GM04504 (cell line): Measurements from ENCODE around the gene TOB2.
"Not testable (repeated sequence)": the region's sequence is repeated elsewhere in the genome, so short reads cannot be mapped to it uniquely, and the experiment has no call there.

Source experiments
- DNase-seq: peaks from one replicate; pipeline ENCODE4 v3.0.0-alpha.2; 2012; ENCODE audit warnings: low read depth

Gene TOB2

GRCh38 chr22:41468381-41469217, 22.0 kb upstream of the TOB2 start, which contains the start of the genes ACO2 and PHF5A:
TSS of gene ACO2 (plus strand) at chr22:41469117. CDS start at chr22:41469147, 30 bp downstream.
TSS of gene PHF5A (minus strand) at chr22:41468692. CDS start at chr22:41468653, 39 bp downstream.
- peak; percentile 96 for DNase-seq

DNA sequence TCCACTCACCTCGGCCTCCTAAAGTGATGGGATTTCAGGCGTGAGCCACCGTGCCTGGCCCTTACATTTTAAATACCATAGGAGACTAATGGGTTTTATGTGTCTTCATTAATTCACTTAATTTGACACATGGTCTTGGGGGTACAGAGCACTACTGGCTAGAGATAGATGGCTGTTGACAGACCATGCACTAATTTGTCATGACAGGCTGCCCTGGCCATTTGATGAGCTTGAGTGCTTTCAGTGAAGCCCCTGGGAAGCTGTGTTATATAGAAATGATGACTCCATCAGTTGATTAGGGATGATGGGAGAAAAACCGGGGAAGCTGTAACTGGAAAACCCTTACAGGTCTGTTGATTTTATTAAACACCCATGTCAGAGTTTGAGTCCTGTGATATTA, 15.3 kb upstream of the TOB2 start:
- no peak for DNase-seq

DNA sequence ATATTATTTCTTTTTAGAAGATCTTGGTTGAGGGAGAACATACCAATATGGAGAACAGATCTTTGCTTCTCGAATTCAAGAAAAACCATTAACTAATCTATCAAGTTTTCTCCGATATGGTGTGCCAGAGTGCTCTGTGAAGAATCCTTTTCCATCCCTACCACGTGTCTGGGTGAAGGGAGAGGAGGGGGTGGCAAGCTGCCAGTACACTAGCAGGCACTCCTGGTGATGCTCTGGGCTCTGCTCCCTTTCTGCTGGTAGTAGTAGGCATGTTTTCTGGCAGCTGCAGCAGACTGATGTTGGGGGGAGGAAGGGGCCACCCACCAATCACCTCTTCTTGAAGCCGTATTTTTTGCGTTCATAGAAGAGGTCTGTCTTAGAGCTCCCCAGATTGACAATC, 13.5 kb upstream of the TOB2 start:
- not testable (repeated sequence) for DNase-seq

GRCh38 chr22:41459431-41459830, 12.8 kb upstream of the TOB2 start:
- no peak for DNase-seq

GRCh38 chr22:41458161-41458728, 11.6 kb upstream of the TOB2 start:
- DNase-seq, result no peak

GRCh38 chr22:41448189-41448808, 1.7 kb upstream of the TOB2 start:
- peak; percentile 99 for DNase-seq

GRCh38 chr22:41447435-41448188, 1.0 kb upstream of the TOB2 start:
- no peak for DNase-seq

- no peak for DNase-seq
These were observed 522 bp downstream of the TOB2 start for GRCh38 chr22:41446057-41446501.

DNA sequence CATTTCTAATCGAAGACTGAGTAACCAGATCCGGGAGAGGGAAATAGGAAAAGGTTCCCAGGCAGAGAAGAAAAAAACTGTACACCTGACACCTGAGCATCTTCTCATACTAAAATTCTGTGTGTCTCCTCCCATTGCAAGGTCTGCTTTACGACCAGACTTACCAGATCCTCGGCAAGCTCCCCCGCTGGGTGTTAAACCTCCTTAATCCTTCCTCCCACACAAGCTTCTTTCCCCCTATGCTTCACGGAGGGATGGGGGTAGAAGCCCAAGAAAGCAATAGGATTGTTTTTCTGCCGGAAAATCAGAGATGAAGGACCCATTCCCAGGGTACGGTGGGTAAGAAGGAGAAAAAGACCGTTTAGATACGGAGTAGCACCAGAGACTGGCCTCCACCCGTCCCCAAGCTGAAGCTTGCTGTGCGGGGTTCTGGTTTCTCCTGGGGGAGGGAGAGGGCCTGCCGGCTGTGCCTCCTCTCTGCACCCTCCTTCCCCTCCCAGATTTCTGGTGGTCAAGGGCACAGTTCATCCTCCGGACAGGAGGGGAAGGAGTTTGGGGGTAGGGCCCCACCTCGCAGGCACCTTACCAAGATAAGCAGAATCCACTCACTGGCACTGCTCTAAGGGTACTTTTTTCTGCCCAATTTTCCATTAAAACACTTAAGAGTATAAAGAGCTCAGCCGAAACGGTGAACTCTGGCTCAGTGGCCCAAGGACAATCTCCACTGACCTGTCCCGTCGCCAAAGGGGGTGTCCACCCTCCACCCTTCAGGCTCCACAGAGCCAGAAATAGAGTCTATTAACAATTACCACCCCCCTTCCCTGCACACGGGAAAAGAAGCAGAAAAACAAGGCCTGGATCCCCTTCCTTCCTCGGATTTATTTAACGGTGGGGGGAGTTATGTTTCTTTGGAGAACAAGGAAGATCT, 1.2 kb downstream of the TOB2 start:
- no peak for DNase-seq

DNA sequence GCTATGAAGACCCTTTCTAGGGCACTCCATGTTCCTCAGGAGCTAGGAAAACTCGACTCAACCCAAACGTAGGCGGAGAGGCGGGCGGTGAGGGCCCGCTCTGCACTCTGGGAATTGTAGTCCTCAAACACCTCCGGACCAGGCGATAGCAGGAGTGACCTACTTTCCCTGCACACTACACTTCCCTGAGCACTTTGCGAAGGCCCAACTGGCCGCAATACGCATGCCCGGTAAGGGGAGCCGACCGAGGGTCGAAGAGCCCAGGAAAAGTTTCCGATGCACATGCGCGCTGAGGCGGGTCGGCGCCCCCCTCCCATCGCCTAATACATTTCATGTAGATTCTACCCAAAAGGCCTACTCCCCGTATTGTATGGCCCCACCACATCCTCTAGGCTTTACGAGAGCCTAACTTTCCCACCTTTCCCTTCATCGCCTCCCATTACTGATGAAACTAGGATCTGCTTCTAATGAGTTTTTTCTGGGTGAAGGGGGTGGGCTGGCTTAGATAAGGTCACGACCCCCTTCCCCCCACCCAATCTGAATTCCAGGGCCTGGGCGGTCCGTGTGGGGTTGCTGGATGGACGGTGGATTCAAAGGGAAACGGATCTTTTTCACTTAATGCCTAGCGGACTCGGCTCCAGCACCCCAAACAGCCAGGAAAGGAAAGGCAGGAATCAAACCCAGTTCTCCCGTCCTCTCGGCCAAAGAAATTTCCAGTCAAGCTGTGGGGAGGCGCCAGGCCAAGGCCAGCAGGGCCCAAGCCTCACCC, 2.1 kb downstream of the TOB2 start:
- DNase-seq, result peak; percentile 87

DNA sequence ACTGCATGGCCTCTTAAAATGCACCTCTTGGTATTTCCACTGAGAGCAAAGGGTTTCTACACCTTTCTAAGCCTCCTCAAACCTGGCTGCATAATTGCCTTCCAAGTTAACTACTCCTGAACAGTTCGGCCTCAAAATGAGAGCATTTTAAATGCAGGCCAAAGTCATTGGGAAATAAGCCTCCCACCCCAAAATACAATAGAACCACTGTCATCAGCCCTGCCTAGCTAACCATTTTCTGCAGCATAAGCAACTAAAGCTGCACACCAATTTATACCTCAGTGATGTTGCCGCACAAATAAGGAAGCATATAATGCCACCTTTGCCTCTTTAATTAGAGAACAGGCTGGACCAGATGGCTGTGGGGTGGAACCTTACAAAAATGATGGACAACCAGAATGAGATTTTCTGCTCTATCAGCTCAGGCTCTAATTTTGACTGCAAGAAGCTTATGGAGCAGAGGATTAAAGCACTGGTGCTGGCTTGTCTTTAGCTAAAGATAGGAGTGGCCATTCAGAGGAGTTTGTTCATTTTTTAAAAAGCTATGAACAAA, 4.3 kb downstream of the TOB2 start:
- no peak for DNase-seq

DNA sequence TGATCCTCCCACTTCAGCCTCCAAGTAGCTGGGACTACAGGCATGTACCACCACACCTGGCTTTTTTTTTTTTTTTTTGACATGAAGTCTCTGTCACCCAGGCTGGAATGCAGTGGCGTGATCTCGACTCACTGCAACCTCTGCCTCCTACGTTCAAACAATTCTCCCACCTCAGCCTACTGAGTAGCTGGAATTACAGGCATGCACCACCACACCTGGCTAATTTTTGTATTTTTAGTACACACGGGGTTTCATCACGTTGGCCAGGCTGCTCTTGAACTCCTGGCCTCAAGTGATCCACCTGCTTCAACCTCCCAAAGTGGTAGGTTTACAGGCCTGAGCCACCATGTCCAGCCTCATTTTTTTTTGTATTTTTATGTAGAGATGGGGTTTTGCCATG, 6.1 kb downstream of the TOB2 start:
- not testable (repeated sequence) for DNase-seq

DNA sequence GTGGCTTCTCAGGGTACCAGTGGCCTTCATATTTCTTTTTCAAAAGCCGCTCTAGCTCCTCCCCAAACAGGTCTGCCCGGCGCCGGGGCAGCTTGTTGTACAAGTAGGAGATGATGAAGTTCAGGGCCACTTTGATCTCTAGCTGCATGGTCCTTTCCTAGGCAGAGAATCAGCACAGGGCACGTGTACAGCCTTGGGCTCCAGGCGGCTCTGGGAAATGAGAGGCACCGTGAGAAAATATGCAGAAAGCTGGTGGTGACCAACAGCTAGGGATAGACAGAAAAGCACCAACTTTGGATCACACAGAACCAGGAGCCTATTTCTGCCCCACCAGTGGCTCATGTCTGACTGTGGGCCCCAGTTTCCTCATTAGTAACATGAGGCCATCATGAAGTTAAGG, 9.4 kb downstream of the TOB2 start:
- no peak for DNase-seq

- DNase-seq, result no peak
These were observed 10.1 kb downstream of the TOB2 start for GRCh38 chr22:41436322-41437113.

DNA sequence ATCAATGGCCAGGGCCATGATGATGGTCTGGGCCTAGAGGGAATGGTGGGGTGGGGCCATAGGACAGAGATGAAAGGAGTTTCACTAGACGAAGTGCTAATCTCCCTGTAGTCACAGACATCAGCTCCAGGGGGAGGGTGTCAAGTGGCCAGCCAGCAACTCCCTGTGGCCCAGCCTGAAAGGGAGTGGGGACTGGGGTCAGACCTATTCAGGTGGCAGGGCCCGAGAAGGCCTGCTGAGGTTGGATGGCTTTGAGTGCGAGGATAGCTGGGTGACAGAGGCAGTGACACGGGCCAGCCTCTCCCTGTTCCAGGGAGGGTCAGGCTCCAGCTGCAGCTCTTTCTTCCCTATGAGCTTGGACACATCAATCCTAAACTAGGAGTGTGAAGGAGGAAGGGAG, 11.0 kb downstream of the TOB2 start:
- no peak for DNase-seq

GRCh38 chr22:41434361-41435003, 12.1 kb downstream of the TOB2 start:
- DNase-seq, result not testable (repeated sequence)

- not testable (repeated sequence) for DNase-seq
These were observed 13.1 kb downstream of the TOB2 start for GRCh38 chr22:41433480-41433879.

GRCh38 chr22:41431656-41432055, 14.9 kb downstream of the TOB2 start:
- no peak for DNase-seq

DNA sequence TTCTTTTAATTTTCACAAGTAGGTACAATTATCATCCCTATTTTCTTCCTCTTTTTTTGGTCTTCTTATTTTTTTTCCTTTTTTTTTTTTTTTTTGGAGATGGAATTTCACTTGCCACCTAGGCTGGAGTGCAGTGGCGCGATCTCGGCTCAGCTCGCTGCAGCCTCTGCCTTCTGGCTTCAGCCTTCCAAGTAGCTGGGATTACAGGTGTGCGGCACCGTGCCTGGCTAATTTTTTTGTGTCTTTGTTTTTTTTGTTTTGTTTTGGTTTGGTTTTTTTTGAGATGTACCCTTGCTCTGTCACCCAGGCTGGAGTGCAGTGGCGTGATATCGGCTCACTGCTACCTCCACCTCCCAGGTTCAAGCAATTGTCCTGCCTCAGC, 16.7 kb downstream of the TOB2 start:
- no peak for DNase-seq
